IMR-90 (cell line): ENCODE measurements around the gene SPRED3. TPM values are rescaled to one million over a fixed set of nuclear protein-coding genes. Genes with fewer than 3 reads are reported as not detected.

ENCODE experiments used
- ATAC-seq: fragments of 200-7000 bp; cut with Tn5 transposase; 2 replicates; pipeline ENCODE4 v1.9.1; 2020; ENCODE audit warnings: low read depth, mild to moderate bottlenecking, moderate library complexity
- BruUV-seq: library from RNA; stranded (reverse); fragments of 400-500 nt; replicated peaks from 2 replicates; lab custom pipeline; 2021; lab: Mats Ljungman, UMichigan
- CTCF ChIA-PET: fragments of 300-600 bp; formaldehyde crosslinking; extraction: SDS; loops from one replicate; lab custom pipeline; 2021; ENCODE audit warnings: antibody characterized with exemption; lab: Yijun Ruan, JAX
- POLR2A ChIA-PET: fragments of 300-600 bp; sonication (Branson Sonifier 250); formaldehyde crosslinking; loops from one replicate; lab custom pipeline; 2022; ENCODE audit warnings: antibody characterized with exemption; ENCODE audit not compliant: unreplicated experiment; lab: Charles Lee
- DNase-seq: peaks from one replicate; pipeline ENCODE4 v3.0.0; 2013
- H2AFZ ChIP-seq: replicated peaks from 2 replicates; pipeline ENCODE3; 2013; ENCODE audit warnings: low read length, mild to moderate bottlenecking; ENCODE audit not compliant: poor library complexity
- H2AK5ac ChIP-seq: 2 replicates; pipeline ENCODE4 v1.6.1; 2013; ENCODE audit warnings: low read depth, low read length, inconsistent platforms
- H2AK9ac ChIP-seq: replicated peaks from 2 replicates; pipeline ENCODE3; 2013; ENCODE audit warnings: mild to moderate bottlenecking, low read depth, low read length, moderate library complexity; ENCODE audit not compliant: poor library complexity
- H2BK120ac ChIP-seq: 2 replicates; pipeline ENCODE4 v1.6.1; 2013; ENCODE audit warnings: low read depth, low read length, inconsistent platforms
- H2BK15ac ChIP-seq: 3 replicates; pipeline ENCODE4 v1.6.1; 2013; ENCODE audit warnings: low read depth, low read length, inconsistent platforms
- H2BK20ac ChIP-seq: 2 replicates; pipeline ENCODE4 v1.6.1; 2013; ENCODE audit warnings: low read depth, mild to moderate bottlenecking, inconsistent platforms, low read length, moderate library complexity
- H2BK5ac ChIP-seq: 2 replicates; pipeline ENCODE4 v1.6.1; 2013; ENCODE audit warnings: mild to moderate bottlenecking, low read depth, low read length, inconsistent platforms; ENCODE audit not compliant: poor library complexity, severe bottlenecking
- H3K14ac ChIP-seq: replicated peaks from 2 replicates; pipeline ENCODE4 v1.6.1; 2013; ENCODE audit warnings: low read depth, low read length, inconsistent platforms
- H3K18ac ChIP-seq: 2 replicates; pipeline ENCODE4 v1.6.1; 2013; ENCODE audit warnings: low read depth, low read length, control low read depth
- H3K23ac ChIP-seq: 2 replicates; pipeline ENCODE4 v1.6.1; 2013; ENCODE audit warnings: low read depth, low read length, inconsistent platforms
- H3K27ac ChIP-seq: 2 replicates; pipeline ENCODE4 v1.5.1; 2013; ENCODE audit warnings: mild to moderate bottlenecking, control low read depth, low read length; ENCODE audit not compliant: insufficient read depth
- H3K27me3 ChIP-seq: 2 replicates; pipeline ENCODE4 v1.6.1; 2013; ENCODE audit warnings: low read length; ENCODE audit not compliant: control insufficient read depth, insufficient read depth
- H3K36me3 ChIP-seq: 2 replicates; pipeline ENCODE4 v1.6.1; 2013; ENCODE audit warnings: low read length, mixed read lengths; ENCODE audit not compliant: control insufficient read depth, insufficient read depth
- H3K4ac ChIP-seq: 2 replicates; pipeline ENCODE4 v1.6.1; 2013; ENCODE audit warnings: low read depth, low read length, inconsistent platforms
- H3K4me1 ChIP-seq: 2 replicates; pipeline ENCODE4 v1.6.1; 2013; ENCODE audit warnings: low read length, mixed read lengths; ENCODE audit not compliant: control insufficient read depth, insufficient read depth
- H3K4me2 ChIP-seq: 2 replicates; pipeline ENCODE4 v1.6.1; 2013; ENCODE audit warnings: low read depth, mild to moderate bottlenecking, control low read depth, low read length, moderate library complexity
- H3K4me3 ChIP-seq: 2 replicates; pipeline ENCODE4 v1.5.1; 2013; ENCODE audit warnings: low read depth, mild to moderate bottlenecking, control low read depth, low read length, moderate library complexity; ENCODE audit not compliant: insufficient read depth
- H3K56ac ChIP-seq: 2 replicates; pipeline ENCODE4 v1.6.1; 2013; ENCODE audit warnings: low read length, inconsistent platforms; ENCODE audit not compliant: insufficient read depth; ENCODE audit errors: extremely low read depth
- H3K79me1 ChIP-seq, 2 experiments: 2 replicates each; pipeline ENCODE4 v1.6.1; 2013; ENCODE audit warnings: low read length in 2 of 2, inconsistent platforms in 1 of 2, low read depth in 1 of 2
- H3K9ac ChIP-seq: 2 replicates; pipeline ENCODE4 v1.6.1; 2013; ENCODE audit warnings: low read depth, low read length, control low read depth
- H3K9me1 ChIP-seq: 2 replicates; pipeline ENCODE4 v1.6.1; 2013; ENCODE audit warnings: low read length, inconsistent platforms; ENCODE audit not compliant: insufficient read depth
- H3K9me3 ChIP-seq: 2 replicates; pipeline ENCODE4 v1.6.1; 2013; ENCODE audit warnings: low read length; ENCODE audit not compliant: control insufficient read depth, insufficient read depth
- H4K20me1 ChIP-seq: 2 replicates; pipeline ENCODE4 v1.6.1; 2013; ENCODE audit warnings: low read length, inconsistent platforms; ENCODE audit not compliant: insufficient read depth
- H4K5ac ChIP-seq: 2 replicates; pipeline ENCODE4 v1.6.1; 2013; ENCODE audit warnings: mild to moderate bottlenecking, low read depth, low read length, control low read depth
- H4K8ac ChIP-seq, 2 experiments: 2 replicates each; pipeline ENCODE4 v1.6.1; 2013; ENCODE audit warnings: low read depth in 2 of 2, low read length in 2 of 2, control low read depth in 1 of 2, inconsistent platforms in 1 of 2
- H4K91ac ChIP-seq: 2 replicates; pipeline ENCODE4 v1.6.1; 2013; ENCODE audit warnings: low read depth, low read length, inconsistent platforms; ENCODE audit not compliant: insufficient read depth
- CHD1 ChIP-seq: IDR thresholded peaks from 2 replicates; pipeline ENCODE4 v1.6.1; 2012; ENCODE audit warnings: low read depth, low read length, improper control_type of control experiment
- FOS ChIP-seq: fragments of 150-350 bp; IDR thresholded peaks from 2 replicates; pipeline ENCODE4 v1.6.1; 2016; ENCODE audit warnings: low read depth, low read length
- WGBS, 2 experiments: methylation state at CpG; one replicate each; pipeline versions ENCODE4 v1.1.5 to v1.1.7; 2013; ENCODE audit warnings: missing lambda C conversion rate in 2 of 2; ENCODE audit not compliant: insufficient read length in 1 of 2; ENCODE audit errors: extremely low coverage in 2 of 2; 5-methylcytosine and 5-hydroxymethylcytosine counted together
- dilution Hi-C: fragments of 300-500 bp; cut with HindIII; formaldehyde crosslinking; loops from one replicate; pipeline ENCODE4 v1.14.3; 2018; ENCODE audit warnings: low sequenced_read_pairs; ENCODE audit not compliant: unreplicated experiment
- in situ Hi-C: fragments of 300-500 bp; cut with MboI; formaldehyde crosslinking; loops from 3 replicates; pipeline ENCODE4 v1.14.3; 2019; ENCODE audit warnings: low sequenced_read_pairs, inconsistent platforms, mixed read lengths
- intact Hi-C: fragments of 100-400 bp; cut with micrococcal nuclease; formaldehyde crosslinking; loops from 2 replicates; pipeline ENCODE4 v1.10.0; 2022
- polyA plus RNA-seq, 3 experiments: library from polyadenylated mRNA; depleted of rRNA; stranded (reverse); fragments of >200 nt; gene quantifications; 2 replicates each; pipeline ENCODE4 v1.2.3, GENCODE V29; 2012; ENCODE audit warnings: low replicate concordance in 1 of 3
- total RNA-seq: library from RNA; depleted of rRNA; stranded (reverse); fragments of >200 nt; gene quantifications from 2 replicates; pipeline ENCODE4 v1.2.3, GENCODE V29; 2012
- TF ChIP-seq, protein P1 (sequence below): fragments of 150-350 bp; IDR thresholded peaks from 2 replicates; pipeline ENCODE4 v1.6.1; 2016; ENCODE audit warnings: low read depth, mild to moderate bottlenecking, low read length, moderate library complexity, borderline replicate concordance

The SPRED3 gene
- total and polyA plus RNA-seq, 2 of the 4 experiments (the other 2 are of a cell fraction) = 0.90 to 7.9 TPM

- Histone ChIP-seq H3K27ac (no peak overlapping the region), H3K9me1 (peaks cover 7% of the 10 kb centered on the region), H3K23ac (0 out of 2 replicates have a peak overlapping the region, but pooled peaks have one; percentile 24), H3K4ac (no peak overlapping the region), H2AK9ac (peak overlapping the region; percentile 61), H4K91ac (no peak overlapping the region), H3K18ac (no peak overlapping the region), H3K4me3 (no peak overlapping the region), H4K5ac (no peak overlapping the region), H3K36me3 (peaks cover 25% of the 10 kb centered on the region), H3K79me1 (peaks cover 11 to 35% of the 10 kb centered on the region in 2 experiments; a peak in 3 of 4 replicates), H2BK15ac (no peak overlapping the region), H2BK120ac (no peak overlapping the region), H4K8ac (no peak overlapping the region), H3K4me1 (peaks cover 4% of the 10 kb centered on the region), H3K56ac (no peak overlapping the region), H3K9ac (no peak overlapping the region), H3K27me3 (no peaks in the 10 kb centered on the region), H2BK5ac (no peak overlapping the region), H2BK20ac (no peak overlapping the region), H2AFZ (no peak overlapping the region), H2AK5ac (peak overlapping the region; percentile 8), H3K9me3 (no peaks in the 10 kb centered on the region), H3K14ac (no peak overlapping the region), H4K20me1 (peaks cover 8% of the 10 kb centered on the region; the same call in 1 of the 2 replicates), H3K4me2 (no peak overlapping the region)
- TF ChIP-seq CHD1 = no peak
- TF ChIP-seq, protein P1, sequence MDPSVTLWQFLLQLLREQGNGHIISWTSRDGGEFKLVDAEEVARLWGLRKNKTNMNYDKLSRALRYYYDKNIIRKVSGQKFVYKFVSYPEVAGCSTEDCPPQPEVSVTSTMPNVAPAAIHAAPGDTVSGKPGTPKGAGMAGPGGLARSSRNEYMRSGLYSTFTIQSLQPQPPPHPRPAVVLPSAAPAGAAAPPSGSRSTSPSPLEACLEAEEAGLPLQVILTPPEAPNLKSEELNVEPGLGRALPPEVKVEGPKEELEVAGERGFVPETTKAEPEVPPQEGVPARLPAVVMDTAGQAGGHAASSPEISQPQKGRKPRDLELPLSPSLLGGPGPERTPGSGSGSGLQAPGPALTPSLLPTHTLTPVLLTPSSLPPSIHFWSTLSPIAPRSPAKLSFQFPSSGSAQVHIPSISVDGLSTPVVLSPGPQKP = no peak
- TF ChIP-seq FOS = no peak
- ChIA-PET POLR2A (no interaction called here), CTCF (interaction anchor here (1.0 kb wide), 1 partner anchor 11 kb away, joined by 3 read pairs; the partner anchor contains the start of gene FAM98C)
- DNase-seq (no peak), ATAC-seq (no peak)
- in situ Hi-C loops = no loop called here
- BruUV-seq = no TSS peak
- intact Hi-C loops = no loop called here
- dilution Hi-C loops = no loop called here
- WGBS, 2 experiments = 80% methylated on average over 2 of the region's 8 CpGs; no CpG with 5 or more reads in 1 of the 2 experiments
These were observed 3.5 kb downstream of the SPRED3 start for GRCh38 chr19:38391911-38392464.
